ENCODE data around the gene RAB3D.
A peak's percentile ranks its signal among the peaks of the same experiment; 100 is the strongest.

The RAB3D gene

DNA sequence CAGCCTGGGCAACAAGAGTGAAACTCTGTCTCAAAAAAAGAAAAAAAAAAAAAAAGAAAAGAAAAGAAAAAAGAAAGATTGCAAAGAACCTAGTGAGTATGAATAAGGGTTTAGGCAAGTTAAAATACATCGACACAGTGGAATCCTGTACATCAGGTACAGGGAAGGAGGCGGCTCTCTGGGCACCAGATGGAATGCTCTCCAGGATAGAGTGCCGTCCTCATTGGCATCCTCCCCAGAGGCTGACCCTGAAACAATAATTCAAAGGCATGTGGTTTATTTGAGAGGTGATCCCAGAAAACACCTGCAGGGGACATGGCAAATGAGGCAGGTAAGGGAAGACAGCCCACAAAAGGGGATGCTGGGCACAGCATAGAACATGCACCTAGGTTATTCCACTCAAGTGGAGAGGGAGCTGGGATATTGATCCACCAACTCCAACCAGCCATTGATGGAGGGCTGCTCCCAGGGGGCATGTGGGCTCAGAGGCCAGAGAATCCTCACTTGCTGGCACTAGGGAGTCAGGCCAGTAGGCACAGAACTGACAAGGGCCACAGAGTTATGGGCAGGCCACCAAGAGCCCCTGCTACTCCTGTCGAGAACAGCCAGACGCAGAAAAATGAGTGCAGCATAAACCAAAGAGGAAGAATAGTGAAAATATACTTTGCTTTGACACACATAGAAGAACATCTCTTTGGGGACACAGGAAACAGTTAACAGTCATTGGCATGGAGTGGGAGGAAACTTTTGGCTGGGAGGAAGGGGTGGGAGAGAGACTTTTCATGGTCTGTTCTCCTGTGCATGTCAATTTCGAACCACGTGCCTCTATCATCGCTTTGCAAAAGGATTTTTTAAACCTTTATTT lies 39.3 kb downstream of the RAB3D start:
- no peak for DNase-seq (ENCODE audit: extremely low read depth in 1 of 2, low read depth in 1 of 2)

DNA sequence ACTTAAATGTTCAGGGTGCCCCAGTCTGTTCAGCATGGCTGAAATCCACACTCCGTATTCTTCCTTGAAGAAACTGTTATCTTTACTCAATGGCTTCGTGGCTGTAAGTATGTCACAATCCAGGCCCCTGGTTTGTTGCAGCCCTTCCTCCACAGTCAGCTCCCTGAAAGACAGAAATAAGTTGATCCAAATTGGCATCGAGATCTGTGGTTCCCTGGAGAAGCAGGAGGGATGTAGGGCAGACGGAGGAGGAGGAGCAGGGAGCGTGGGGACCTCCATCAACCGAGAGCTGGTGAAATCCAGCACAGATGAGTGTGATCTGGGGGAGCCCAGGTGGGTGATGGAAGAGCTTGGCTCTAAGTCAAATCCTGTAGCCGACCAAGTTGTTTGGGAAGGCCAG lies 43.2 kb downstream of the RAB3D start:
- DNase-seq (ENCODE audit: extremely low read depth in 1 of 2, low read depth in 1 of 2): no peak

DNA sequence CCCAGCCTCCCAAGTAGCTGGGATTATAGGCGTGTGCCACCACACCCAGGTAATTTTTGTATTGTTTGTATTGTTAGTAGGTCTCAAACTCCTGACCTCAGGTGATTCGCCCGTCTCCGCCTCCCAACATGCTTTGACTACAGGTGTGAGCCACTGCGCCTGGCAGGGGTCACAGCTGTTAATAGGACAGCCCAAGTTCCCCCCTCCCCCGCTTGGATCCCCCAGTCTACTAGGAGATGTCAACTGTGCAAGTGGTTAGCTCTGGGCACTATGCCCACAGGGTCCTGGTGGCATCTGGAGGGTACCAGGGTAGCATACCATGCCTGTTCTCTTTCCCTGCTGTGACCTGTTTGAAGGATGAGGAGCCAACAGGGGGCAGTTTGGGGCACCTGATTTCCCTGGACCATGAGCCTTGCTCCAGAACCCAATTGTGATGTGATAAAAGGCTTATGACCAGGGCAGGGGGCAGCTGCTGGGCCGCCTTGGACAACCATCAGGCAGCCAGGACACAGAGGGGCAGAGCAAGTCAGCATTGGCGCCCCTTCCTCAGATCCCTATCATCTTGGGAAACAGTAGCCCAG lies 43.7 kb downstream of the RAB3D start, which contains the start of gene TSPAN16:
TSPAN16 (plus strand) TSS at position 496 of the 581 bp plus-strand sequence. CDS start 138 bp downstream, outside the sequence.
- no peak for DNase-seq (ENCODE audit: extremely low read depth in 1 of 2, low read depth in 1 of 2)

DNA sequence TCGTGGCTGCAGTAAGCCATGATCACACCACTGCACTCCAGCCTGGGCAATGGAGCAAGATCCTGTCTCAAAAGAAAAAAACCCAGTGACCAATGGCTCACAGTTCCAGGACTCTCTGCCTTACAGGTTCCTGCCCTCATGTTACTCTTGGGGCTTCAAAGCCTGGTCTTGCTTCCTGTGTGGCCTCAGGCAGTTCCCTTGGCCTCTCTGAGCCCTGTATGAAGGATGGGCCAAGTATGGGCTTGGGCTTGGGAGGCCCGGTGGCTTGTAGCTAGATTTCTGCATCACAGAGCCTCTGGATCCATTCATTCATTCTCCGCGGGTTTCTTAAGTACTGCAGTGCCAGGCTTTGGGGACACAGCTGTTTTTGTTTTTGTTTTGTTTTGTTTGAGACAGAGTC lies 44.3 kb downstream of the RAB3D start:
- DNase-seq (ENCODE audit: extremely low read depth in 1 of 2, low read depth in 1 of 2): no peak

DNA sequence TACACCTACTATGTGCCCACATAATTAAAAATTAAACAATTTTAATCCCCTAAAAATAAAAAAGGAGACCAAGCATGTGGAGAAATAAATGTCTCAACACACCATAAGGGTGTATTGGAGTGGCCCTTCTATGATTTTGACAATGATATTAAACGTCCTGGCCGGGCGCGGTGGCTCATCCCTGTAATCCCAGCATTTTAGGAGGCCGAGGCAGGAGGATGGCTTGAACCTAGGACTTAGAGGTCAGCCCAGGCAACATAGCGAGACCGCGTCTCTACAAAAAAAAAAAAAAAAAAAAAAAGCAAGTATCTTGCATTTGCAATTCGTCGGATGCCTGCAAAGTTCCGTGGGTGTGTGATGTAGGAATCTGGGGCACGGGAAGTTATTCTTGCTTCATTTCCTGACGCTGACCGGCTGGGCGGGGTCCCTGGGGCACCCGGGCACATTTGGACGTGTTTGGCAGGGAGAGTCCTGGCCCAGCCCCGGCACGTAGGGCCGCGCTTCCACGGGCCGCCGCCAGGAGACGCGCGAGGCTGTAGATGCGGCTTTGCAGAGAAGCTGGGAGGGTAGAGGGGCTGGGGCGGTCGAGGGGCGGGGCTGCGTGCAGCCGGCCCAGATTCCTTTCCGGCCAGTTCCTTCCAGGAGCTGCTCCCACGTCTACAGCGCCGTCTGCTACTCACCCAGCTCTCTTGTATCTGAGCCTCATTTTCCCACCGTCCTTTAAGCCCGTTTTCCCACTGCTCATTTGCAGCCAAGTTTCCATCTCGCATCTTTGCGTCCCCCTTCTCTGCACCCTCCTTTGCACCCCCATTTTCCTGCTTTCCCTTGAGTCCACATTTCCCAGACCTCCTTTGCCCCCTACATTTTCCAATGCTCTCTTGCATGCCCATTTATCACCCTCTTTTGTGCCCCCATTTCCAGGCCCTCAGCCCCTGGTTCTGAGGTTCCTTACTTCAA lies 45.7 kb downstream of the RAB3D start:
- peak; percentile 65 to 70 for DNase-seq (ENCODE audit: extremely low read depth in 1 of 2, low read depth in 1 of 2)

DNA sequence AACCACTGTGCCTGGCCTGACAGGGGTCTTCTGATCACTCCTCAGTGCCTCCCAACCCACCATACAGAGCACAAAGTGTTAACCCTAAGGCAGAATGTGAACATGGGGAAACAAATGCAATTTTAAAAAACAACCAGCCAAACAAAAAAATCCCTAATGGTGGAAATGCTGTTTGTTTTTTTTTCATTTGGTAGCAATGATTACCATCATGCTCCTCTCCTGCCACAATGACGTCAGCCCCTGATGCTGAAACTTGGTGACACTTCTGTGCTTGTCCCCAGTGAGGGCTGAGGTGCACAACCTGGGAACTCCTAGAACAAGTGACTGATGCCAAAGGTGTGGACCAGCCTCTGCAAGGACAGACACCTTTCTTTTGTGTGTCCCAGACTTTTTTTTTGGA lies 47.5 kb downstream of the RAB3D start:
- no peak for DNase-seq (ENCODE audit: extremely low read depth in 1 of 2, low read depth in 1 of 2)

DNA sequence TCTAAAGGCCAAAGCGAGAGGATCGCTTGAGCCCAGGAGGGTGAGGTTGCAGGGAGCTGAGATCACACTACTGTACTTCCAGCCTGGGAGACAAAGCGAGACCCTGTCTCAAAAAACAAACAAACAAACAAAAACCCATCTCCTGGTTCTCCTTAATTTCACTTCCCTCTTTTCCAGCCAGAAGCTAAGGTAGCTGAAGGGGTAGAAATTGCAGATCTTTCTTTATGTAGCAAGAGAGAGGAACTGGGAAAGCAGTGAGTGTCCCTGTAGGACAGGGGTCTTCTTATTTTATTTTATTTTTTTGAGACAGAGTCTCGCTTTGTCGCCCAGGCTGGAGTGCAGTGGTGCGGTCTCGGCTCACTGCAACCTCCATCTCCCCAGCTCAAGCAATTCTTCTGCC lies 48.0 kb downstream of the RAB3D start:
- no peak for DNase-seq (ENCODE audit: extremely low read depth in 1 of 2, low read depth in 1 of 2)

DNA sequence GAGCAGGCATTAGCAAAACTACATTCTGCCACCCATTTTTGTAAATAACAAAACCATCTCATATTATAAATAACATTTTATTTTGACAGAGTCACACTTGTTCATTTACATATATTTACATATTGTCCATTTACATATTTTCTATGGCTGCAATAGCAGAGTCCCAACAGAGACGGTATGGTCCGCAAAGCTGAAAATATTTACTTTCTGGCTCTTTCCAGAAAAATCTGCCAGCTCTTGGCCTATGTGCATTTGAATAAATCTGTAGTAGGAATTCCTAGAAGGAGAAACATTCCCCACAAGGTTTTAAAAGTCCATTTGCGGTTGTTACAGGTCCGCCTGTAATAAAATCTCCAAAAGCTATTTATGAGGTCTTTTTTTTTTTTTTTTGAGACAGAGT lies 49.2 kb downstream of the RAB3D start:
- no peak for DNase-seq (ENCODE audit: extremely low read depth in 1 of 2, low read depth in 1 of 2)

DNA sequence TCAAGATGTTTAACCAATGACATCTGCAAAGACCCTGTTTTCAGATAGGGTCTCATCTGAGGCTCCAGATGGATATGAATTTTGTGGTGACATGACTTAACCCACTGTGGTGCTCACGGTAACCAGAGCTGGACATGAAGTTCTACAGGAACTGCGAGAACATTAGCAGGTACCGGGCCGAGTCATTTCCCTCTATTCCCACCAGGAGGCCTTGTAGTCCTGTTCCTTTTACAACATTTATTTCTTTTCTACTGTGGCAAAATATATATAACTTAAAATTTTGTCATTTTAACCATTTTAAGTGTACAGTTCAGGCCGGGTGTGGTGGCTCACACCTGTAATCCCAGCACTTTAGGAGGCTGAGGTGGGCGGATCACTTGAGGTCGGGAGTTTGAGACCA lies 51.1 kb downstream of the RAB3D start:
- DNase-seq (ENCODE audit: extremely low read depth in 1 of 2, low read depth in 1 of 2): no peak

DNA sequence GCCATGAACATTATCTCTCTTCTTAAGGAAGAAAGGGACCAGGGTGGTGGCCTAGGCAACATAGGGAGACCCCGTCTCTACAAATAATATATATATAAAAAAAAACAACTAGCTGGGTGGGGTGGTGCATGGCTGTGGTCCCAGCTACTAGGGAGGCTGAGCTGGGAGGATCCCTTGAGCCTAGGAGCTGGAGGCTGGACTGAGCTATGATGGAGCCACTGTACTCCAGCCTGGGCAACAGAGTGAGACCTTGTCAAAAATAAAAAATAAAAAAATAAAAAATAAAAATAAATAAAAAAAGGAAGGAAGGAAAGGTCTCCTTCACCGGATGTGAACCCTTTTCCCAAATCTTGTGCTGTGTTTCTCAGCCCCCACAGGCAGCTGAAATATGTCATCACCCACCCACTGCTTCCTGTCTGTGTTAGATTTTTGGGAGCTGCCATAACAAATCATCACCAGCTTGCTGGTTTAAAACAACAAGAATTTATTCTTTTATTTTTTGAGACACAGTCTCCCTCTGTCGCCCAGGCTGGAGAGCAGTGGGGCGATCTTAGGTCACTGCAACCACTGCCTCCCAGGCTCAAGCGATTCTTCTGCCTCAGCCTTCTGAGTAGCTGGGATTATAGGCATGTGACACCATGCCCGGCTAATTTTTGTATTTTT lies 53.0 kb downstream of the RAB3D start:
- no peak for DNase-seq (ENCODE audit: extremely low read depth in 1 of 2, low read depth in 1 of 2)

DNA sequence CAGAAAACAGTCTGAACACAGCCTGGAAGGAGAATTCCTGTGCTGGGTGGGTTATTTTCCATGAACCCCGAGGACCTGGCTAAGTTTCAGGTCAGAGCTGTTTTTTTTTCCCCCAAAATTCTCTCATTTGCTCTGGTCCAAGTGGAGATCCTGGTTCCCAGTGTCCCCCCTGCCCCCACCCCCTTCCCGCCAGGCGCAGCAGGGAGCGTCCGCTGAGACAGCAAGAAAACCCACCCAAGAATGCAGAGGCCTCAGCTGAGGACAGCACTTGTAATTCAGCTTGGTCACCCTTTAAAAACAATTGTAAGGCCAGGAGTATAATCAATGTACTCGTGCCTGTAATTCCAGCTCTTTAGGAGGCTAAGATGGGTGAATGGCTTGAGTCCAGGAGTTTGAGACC lies 54.9 kb downstream of the RAB3D start:
- DNase-seq (ENCODE audit: extremely low read depth in 1 of 2, low read depth in 1 of 2): no peak

DNA sequence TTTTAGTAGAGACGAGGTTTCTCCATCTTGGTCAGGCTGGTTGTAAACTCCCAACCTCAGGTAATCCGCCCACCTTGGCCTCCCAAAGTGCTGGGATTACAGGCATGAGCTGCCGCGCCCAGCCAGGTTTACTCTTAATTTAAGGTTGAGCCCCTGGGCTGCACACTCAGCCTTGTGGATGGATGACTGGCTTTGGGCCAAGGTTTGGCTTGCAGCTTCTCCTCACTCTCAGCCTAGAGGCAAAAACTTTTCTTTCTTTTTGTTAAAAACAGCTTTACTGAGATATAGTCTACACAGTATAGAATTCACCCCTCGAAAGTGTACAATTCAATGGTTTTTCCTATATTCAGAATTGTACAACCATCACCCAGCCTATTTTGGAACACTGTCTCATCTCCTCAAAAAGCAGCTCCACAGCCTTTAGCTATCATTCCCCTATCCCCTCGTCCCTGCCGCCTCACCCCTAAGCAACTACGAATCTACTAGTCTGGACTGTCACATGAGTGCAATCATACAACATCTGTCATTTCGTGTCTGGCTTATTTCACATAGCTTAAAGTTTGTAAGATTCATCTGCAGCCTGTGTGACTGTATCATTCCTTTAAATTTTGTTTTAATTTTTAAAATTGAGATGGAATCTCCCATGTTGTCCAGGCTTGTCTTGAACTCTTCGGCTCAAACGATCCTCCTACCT lies 58.0 kb downstream of the RAB3D start:
- DNase-seq (ENCODE audit: extremely low read depth in 1 of 2, low read depth in 1 of 2): no peak

DNA sequence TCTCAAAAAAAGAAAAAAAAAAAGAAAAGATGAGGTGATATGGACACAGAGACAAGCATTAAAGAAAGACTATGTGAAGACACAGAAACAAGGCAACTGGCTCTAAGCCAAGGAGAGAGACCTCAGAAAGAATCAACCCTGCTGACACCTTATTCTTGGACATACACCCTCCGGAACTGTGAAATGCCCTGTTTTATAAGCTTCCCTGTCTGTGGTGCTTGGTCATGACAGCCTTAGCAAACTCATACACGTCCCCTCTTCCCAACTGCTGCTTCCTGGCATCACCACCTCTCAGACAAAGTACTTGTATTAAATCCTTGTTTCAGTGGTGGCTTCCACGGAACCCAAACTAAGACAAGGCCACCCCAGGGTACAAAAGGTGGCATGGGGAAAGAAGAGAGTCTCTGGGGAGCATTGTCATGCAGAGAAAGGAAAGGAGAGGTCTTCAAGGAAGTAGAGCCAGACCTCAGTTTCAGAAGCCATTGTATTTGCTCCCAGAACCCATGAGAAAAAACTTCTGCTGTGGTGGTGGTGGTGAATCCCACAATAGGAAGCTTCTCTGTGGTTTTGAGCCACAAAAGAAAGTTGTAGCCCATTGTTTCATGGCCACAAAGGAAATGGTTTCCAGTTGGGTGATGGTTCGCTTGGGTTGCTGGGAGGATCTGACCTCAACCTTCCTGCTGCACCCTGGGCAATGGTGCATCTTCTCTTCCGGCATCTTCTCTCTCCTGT lies 59.8 kb downstream of the RAB3D start:
- DNase-seq (ENCODE audit: extremely low read depth in 1 of 2, low read depth in 1 of 2): no peak

DNA sequence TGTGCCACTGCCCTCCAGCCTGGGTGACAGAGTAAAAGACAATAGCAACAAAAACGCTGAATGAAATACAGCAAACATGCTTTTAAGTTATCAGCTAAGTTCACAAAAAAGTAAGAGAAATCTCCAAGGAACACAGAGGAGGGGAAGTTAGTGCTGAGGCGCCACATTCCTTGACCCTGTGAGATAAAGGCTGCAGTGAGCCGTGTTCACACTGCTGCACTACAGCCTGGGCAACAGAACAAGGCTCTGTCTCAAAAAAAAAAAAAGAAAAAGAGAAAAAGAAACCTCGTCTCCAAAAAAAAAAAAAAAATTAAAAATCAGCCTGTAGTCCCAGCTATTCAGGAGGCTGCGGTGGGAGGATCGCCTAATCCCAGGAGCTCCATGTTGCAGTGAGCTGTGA lies 60.8 kb downstream of the RAB3D start:
- DNase-seq (ENCODE audit: extremely low read depth in 1 of 2, low read depth in 1 of 2): no peak

DNA sequence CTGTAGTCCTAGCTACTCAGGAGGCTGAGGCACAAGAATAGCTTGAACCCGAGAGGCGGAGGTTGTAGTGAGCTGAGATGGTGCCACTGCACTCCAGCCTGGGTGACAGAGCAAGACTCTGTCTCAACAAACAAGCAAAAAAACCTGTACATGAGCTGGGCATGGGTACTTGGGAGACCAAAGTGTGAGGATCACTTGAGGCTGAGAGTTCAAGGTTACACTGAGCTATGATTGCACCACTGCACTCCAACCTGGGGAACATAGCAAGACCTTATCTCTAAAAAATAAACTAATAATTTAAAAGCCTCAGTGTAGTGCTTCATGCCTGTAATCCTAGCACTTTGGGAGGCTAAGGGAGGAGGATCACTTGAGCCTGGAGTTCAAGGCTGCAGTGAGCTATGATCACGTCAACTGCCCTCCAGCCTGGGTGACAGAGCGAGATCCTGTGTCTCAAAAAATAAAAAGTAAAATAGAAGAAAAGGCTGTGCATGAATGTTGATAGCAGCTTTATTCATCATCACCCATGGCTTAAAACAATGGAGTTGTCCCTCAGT lies 64.8 kb downstream of the RAB3D start:
- no peak for DNase-seq (ENCODE audit: extremely low read depth in 1 of 2, low read depth in 1 of 2)

DNA sequence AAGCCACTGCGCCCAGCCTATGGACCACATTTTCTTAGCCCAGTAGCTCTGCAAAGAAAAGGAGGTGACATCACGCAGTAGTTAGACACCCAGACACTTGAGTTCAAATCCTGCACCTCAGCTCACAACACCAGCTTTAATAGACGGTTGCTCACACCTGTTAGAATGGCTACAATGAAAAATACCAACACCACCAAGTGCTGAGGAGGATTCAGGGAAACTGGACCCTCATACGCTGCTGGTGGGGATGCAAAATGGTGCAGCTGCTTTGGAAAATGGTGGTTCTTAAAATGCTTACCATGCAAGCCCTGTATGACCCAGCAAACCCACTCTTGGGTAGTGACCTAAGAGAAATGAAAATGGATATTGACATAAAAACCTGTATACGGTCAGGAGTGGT lies 65.5 kb downstream of the RAB3D start:
- no peak for DNase-seq (ENCODE audit: extremely low read depth in 1 of 2, low read depth in 1 of 2)

DNA sequence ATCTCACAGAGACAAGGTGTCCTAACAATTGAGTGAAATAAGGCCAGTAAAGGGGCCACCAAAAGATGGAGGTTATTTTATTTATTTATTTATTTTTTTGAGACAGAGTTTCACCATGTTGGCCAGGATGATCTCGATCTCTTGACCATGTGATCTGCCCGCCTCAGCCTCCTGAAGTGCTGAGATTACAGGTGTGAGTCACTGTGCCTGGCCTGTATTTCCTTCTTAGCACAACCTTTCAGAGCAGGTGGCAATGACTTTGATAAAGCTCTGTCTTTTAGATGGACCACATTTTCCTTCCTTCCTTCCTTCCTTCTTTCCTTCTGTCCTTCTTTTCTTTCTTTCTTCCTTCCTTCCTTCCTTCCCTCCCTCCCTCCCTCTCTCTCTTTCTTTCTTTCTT lies 66.2 kb downstream of the RAB3D start:
- no peak for DNase-seq (ENCODE audit: extremely low read depth in 1 of 2, low read depth in 1 of 2)
